ENCODE results near the gene TBK1.

GRCh38 chr12:64525461-64526160 lies 73.7 kb downstream of the TBK1 start:
- TF ChIP-seq CTCF (IDR thresholded peaks at IDR 0.05) (no peak), POLR2AphosphoS5 (IDR thresholded peaks at IDR 0.05) (no peak), POLR2A (IDR thresholded peaks at IDR 0.05) (no peak)
